NCI-H510A (cell line): ENCODE results near the gene PRKG1.
"Not testable (repeated sequence)": the region's sequence is repeated elsewhere in the genome, so short reads cannot be mapped to it uniquely, and the experiment has no call there.

Source experiments
- DNase-seq: peaks from one replicate; lab custom pipeline; 2025; lab: John Stamatoyannopoulos, UW

Gene PRKG1

GRCh38 chr10:52007091-52007490 is 932.8 kb downstream of the PRKG1 start:
- no peak for DNase-seq

GRCh38 chr10:52011118-52011517 is 936.8 kb downstream of the PRKG1 start:
- no peak for DNase-seq

GRCh38 chr10:52019077-52019555 is 944.8 kb downstream of the PRKG1 start:
- DNase-seq = no peak

- DNase-seq = no peak
Observed at GRCh38 chr10:52019656-52020055, 945.4 kb downstream of the PRKG1 start.

GRCh38 chr10:52020173-52020572 is 945.9 kb downstream of the PRKG1 start:
- no peak for DNase-seq

GRCh38 chr10:52020702-52021101 is 946.4 kb downstream of the PRKG1 start:
- DNase-seq = no peak

- no peak for DNase-seq
Observed at GRCh38 chr10:52027055-52027705, 952.9 kb downstream of the PRKG1 start.

GRCh38 chr10:52028523-52028858 is 954.2 kb downstream of the PRKG1 start:
- no peak for DNase-seq

GRCh38 chr10:52029628-52030027 is 955.3 kb downstream of the PRKG1 start:
- no peak for DNase-seq

- no peak for DNase-seq
Observed at GRCh38 chr10:52030051-52030790, 955.9 kb downstream of the PRKG1 start.

- DNase-seq = no peak
Observed at GRCh38 chr10:52030975-52031374, 956.7 kb downstream of the PRKG1 start.

GRCh38 chr10:52031771-52032170 is 957.5 kb downstream of the PRKG1 start:
- DNase-seq = no peak

- DNase-seq = no peak
Observed at GRCh38 chr10:52032681-52033629, 958.7 kb downstream of the PRKG1 start.

GRCh38 chr10:52039002-52039793 is 964.9 kb downstream of the PRKG1 start:
- not testable (repeated sequence) for DNase-seq

GRCh38 chr10:52040486-52040885 is 966.2 kb downstream of the PRKG1 start:
- no peak for DNase-seq

- DNase-seq = no peak
Observed at GRCh38 chr10:52043811-52044210, 969.5 kb downstream of the PRKG1 start.

GRCh38 chr10:52048051-52048450 is 973.8 kb downstream of the PRKG1 start:
- no peak for DNase-seq

- no peak for DNase-seq
Observed at GRCh38 chr10:52050429-52051047, 976.3 kb downstream of the PRKG1 start.

GRCh38 chr10:52053497-52053896 is 979.2 kb downstream of the PRKG1 start:
- no peak for DNase-seq

GRCh38 chr10:52056291-52056690 is 982.0 kb downstream of the PRKG1 start:
- DNase-seq = no peak

GRCh38 chr10:52059089-52059488 is 984.8 kb downstream of the PRKG1 start:
- no peak for DNase-seq
